Superior temporal gyrus (tissue), 1 donor: ENCODE results near the gene PRKAR1B.
"Not testable (repeated sequence)": the region's sequence is repeated elsewhere in the genome, so short reads cannot be mapped to it uniquely, and the experiment has no call there.

ENCODE experiments used
- DNase-seq: peaks from one replicate; pipeline ENCODE4 v3.0.0-alpha.2; 2016; ENCODE audit errors: extremely low spot score

The PRKAR1B gene

GRCh38 chr7:644381-645305 is 82.4 kb downstream of the PRKAR1B start:
- no peak for DNase-seq

- no peak for DNase-seq
These were observed 85.1 kb downstream of the PRKAR1B start for GRCh38 chr7:641966-642365.

DNA sequence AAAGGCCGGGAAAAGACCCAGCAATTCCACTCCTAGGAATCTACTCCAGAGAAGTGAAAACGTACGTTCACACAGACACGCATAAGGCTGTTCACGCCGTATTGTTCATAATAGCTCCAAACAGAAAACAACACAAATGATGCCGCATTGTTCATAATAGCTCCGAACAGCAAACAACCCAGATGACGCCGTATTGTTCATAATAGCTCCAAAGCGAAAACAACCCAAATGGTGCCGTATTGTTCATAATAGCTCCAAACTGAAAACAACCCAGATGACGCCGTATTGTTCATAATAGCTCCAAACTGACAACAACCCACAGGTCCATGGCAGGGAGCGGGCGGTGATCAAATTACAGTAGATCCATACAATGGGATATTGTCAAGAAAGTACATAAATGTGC is 85.8 kb downstream of the PRKAR1B start:
- no peak for DNase-seq

DNA sequence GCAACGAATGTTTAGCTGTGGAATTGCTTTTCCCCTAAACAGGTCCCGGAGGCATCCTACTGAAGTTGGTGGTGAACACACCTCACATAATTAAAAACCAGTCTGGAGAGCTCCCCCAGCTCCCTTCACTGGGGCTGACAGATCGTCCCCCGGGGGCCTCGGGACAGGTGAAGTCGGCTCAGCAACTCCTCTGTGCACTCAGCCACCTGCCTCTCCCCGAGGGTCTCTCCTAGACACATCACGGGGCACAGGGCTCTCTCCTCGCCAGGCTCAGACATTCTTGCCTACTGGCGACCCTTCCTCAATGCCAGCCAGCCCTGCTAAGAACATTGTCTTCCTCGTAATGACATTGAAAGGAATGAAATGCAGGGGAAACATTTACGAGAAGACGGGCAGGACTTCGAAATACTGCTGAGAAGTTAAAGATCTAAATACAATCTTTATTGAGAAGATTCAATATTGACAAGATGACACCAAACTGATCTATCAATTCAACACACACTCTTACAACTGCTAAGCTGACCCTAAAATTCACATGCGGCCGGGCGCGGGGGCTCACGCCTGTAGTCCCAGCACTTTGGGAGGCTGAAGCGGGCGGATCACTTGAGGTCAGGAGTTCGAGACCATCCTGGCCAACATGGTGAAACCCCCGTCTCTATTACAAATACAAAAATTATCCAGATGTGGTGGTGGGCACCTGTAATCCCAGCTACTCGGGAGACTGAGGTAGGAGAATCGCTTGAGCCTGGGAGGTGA is 88.6 kb downstream of the PRKAR1B start:
- DNase-seq = no peak

DNA sequence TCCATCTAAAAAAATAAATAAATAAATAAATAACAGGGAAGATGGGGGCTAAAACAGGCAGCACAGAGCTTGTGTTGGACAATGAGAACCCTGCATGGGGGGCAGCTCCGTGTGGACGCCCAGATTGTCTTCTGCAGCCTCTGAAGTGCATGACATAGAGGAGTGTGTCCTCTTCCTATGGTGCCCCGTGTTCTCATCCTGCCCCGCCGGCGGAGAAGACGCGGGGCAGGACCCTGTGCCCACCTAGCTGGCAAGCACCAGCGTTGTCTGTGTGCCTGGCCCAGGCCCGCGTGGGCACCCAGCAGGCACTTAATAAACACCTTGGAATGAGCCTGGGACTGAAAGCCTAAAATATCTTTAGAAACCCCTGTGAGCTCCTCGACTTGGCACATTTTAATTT is 89.3 kb downstream of the PRKAR1B start:
- DNase-seq = no peak

GRCh38 chr7:636396-636795 is 90.7 kb downstream of the PRKAR1B start:
- DNase-seq = no peak

DNA sequence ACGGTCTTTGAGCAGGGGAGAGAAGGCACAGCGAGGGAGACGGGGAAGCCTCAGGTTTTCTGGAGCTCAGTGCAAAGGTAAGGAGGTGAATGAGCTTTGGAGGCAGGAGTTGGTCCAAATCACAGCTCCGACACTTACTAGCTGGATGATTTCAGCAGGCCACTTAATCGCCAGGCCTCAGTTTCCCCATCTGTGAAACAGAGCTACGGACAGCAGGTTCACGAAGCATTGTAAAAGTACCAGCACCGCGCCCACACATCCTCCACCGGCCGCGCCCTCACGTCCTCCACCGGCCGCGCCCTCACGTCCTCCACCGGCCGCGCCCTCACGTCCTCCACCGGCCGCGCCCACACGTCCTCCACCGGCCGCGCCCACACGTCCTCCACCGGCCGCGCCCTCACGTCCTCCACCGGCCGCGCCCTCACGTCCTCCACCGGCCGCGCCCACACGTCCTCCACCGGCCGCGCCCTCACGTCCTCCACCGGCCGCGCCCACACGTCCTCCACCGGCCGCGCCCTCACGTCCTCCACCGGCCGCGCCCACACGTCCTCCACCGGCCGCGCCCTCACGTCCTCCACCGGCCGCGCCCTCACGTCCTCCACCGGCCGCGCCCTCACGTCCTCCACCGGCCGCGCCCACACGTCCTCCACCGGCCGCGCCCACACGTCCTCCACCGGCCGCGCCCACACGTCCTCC is 91.2 kb downstream of the PRKAR1B start:
- DNase-seq = not testable (repeated sequence)

- DNase-seq = no peak
These were observed 91.9 kb downstream of the PRKAR1B start for GRCh38 chr7:635227-635626.

DNA sequence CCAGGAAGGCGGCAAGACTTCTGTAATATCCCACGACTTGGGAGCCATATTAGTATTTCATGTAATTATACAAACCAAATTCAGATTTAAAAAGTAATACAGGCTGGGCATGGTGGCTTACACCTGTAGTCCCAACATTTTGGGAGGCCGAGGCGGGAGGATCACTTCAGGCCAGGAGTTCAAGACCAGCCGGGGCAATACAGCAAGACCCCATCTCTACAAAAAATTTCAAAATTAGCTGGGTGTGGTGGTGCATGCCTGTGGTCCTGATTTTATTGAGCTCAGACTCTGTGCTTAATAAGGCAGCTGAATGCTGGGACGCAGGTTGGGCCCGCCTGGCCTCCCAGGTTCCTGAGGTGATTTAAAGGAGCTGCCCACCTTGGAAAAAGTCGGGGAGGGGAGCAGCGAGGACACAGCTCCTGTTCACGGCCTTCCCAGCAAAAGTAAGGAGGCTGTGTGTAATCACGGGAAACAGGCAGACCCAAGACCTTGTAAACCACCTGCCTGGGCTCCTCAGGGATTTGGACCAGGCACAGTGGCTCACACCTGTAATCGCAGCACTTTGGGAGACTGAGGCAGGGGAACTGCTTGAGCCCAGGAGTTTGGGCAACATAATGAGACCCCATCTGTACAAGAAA is 93.6 kb downstream of the PRKAR1B start:
- DNase-seq = no peak

DNA sequence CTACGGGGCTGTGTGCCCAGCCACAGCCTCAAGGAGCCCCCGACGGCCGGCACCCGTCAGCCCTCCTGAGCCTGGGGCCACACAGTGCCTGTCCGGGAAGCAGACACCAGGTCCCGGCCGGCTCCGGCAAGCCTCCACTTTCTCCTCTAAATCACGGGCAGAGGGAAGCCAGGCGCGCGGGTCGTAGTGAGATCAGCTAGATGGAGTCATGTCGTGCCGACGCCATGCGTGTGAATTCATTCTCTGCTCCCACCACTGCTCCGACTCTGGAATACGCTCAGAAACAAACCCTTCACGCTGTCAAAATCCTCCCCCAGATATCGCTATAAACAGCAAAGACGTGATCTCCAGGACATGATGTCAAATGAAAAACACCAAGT is 94.3 kb downstream of the PRKAR1B start:
- no peak for DNase-seq

- no peak for DNase-seq
These were observed 94.9 kb downstream of the PRKAR1B start for GRCh38 chr7:631964-632830.

DNA sequence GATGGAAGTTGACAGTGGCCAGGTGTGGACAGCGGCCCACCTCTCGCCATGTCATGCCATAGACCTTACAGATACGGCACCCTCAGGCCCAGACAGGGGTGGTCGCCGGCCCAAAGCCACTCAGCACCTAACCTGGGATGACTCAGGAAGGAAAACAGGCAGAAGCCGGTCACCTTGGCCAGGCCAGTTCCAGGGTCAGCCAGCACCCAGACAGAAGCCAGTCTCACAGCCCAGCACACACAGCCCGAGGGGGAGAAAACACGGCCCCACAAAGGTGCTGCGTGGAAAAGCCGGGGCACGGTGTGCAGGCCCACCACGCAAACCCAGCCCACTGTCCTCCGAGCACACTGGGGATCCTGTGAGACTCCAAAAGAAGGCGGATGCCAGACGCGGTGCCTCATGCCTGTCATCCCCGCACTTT is 95.8 kb downstream of the PRKAR1B start:
- DNase-seq = no peak

- no peak for DNase-seq
These were observed 96.5 kb downstream of the PRKAR1B start for GRCh38 chr7:630539-630938.

DNA sequence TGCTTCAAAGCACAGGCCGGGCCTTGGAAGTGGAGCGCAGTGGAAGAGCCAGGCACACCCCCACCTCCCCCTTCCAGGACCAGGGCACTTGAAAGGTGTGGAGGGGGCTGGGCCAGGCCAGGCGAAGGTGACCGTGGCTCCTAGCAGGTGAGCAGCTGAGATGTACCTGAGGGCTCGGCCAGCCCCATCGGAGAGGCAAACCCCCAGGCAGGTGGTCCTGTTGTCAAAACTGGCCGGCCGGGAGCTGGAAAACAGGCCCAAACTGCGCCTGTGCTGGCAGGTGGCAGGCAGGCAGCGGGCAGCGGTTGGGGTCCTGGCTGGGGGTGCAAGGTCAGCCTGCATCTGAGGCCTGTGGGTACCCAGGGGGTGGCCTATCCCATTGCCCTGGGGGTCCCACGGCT is 97.0 kb downstream of the PRKAR1B start:
- no peak for DNase-seq

- DNase-seq = no peak
These were observed 98.3 kb downstream of the PRKAR1B start for GRCh38 chr7:628826-629225.

DNA sequence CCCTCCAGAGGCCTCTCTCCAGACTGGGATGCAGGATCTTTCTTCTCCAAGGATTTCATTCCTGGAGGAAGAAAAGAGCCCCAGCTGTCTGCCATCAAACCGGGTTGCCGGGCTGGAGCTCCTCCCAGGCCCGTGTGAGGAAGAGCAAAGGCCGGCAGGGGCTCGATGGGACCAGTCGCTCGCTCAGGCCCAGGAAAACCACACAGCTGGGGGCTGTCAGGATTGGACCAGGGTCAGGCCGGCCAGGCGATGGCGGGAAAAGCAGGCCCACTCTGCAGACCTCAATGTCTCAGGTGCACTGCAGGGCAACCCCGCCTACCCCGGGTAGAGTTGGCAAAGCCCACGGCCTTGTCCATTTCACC is 98.7 kb downstream of the PRKAR1B start:
- no peak for DNase-seq

DNA sequence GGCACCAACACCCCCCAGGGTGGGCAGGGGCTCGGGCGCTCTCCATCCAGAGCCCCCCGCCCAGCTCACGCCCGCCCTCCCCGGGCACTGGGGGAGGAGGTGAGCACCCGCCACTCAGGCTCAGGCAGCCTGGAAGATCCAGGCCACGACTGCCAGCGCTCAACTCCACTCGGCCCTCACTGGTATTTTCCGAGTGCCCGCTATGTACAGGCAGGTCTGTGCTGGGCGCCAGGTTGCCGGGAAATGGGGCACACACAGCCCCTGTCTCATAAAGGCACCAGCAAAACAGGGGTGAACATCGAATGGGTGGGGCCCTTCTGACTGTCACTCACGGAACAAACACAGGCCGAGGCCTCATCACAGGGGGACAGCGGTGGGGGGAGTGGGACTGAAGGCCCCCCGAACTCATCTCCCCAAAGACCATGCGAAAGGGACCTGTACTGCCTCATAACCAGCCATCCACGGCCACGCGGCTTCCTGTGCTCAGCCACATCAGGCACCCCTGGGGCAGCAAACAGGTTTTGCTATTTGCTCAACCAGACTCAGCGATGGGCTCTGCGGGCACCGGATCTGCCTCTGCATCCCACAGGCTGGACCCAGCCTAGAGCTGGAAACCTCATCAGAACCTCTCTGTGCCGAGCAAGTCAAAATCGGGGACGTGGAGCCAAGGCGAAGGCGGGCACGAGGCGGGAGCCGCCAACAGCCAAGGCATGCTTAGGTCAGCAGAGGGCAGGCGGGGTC is 99.2 kb downstream of the PRKAR1B start:
- no peak for DNase-seq

GRCh38 chr7:625376-625971 is 101.6 kb downstream of the PRKAR1B start:
- no peak for DNase-seq

GRCh38 chr7:623464-623863 is 103.6 kb downstream of the PRKAR1B start:
- DNase-seq = no peak
